GM12801 (cell line): ENCODE measurements around the gene ZNF878.

Experiments
- CTCF ChIP-seq: IDR thresholded peaks from one replicate; pipeline ENCODE4 v1.5.1; 2011; ENCODE audit warnings: control low read depth; ENCODE audit not compliant: insufficient read length; ENCODE audit errors: extremely low read depth

The ZNF878 gene

GRCh38 chr19:12000152-12000981, 52.4 kb downstream of the ZNF878 start:
- no peak for TF ChIP-seq CTCF

- no peak for TF ChIP-seq CTCF
Measured at GRCh38 chr19:11995174-11995573, 57.6 kb downstream of the ZNF878 start.
